ENCODE data around the gene CCDC73.

GRCh38 chr11:32794439-32794838 is at the start of gene CCDC73:
- no peak for TF ChIP-seq NFIC (IDR thresholded peaks at IDR 0.05; ENCODE audit: borderline replicate concordance)
- no peak for TF ChIP-seq RAD21 (IDR thresholded peaks at IDR 0.05; ENCODE audit: low read length)
- no peak for TF ChIP-seq GATA2 (CRISPR knock-in tag; IDR thresholded peaks at IDR 0.05)
- TF ChIP-seq RFX5 (IDR thresholded peaks at IDR 0.05; ENCODE audit: low read length): no peak
- TF ChIP-seq, protein P1, sequence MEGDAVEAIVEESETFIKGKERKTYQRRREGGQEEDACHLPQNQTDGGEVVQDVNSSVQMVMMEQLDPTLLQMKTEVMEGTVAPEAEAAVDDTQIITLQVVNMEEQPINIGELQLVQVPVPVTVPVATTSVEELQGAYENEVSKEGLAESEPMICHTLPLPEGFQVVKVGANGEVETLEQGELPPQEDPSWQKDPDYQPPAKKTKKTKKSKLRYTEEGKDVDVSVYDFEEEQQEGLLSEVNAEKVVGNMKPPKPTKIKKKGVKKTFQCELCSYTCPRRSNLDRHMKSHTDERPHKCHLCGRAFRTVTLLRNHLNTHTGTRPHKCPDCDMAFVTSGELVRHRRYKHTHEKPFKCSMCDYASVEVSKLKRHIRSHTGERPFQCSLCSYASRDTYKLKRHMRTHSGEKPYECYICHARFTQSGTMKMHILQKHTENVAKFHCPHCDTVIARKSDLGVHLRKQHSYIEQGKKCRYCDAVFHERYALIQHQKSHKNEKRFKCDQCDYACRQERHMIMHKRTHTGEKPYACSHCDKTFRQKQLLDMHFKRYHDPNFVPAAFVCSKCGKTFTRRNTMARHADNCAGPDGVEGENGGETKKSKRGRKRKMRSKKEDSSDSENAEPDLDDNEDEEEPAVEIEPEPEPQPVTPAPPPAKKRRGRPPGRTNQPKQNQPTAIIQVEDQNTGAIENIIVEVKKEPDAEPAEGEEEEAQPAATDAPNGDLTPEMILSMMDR (IDR thresholded peaks at IDR 0.05): no peak
- TF ChIP-seq, protein P2, sequence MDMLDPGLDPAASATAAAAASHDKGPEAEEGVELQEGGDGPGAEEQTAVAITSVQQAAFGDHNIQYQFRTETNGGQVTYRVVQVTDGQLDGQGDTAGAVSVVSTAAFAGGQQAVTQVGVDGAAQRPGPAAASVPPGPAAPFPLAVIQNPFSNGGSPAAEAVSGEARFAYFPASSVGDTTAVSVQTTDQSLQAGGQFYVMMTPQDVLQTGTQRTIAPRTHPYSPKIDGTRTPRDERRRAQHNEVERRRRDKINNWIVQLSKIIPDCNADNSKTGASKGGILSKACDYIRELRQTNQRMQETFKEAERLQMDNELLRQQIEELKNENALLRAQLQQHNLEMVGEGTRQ (IDR thresholded peaks at IDR 0.05; ENCODE audit: borderline replicate concordance, low read depth, low read length): no peak
- no peak for TF ChIP-seq POLR2AphosphoS5 (IDR thresholded peaks at IDR 0.05; ENCODE audit: low read depth, low read length)
- TF ChIP-seq EZH2phosphoT487 (IDR thresholded peaks at IDR 0.05; ENCODE audit: borderline replicate concordance, low read depth): no peak
- no peak for TF ChIP-seq SIN3A (IDR thresholded peaks at IDR 0.05; ENCODE audit: borderline replicate concordance, low read depth, low read length)
- no peak for TF ChIP-seq NRF1 (IDR thresholded peaks at IDR 0.05; ENCODE audit: low read depth, low read length)
- TF ChIP-seq, protein P3, sequence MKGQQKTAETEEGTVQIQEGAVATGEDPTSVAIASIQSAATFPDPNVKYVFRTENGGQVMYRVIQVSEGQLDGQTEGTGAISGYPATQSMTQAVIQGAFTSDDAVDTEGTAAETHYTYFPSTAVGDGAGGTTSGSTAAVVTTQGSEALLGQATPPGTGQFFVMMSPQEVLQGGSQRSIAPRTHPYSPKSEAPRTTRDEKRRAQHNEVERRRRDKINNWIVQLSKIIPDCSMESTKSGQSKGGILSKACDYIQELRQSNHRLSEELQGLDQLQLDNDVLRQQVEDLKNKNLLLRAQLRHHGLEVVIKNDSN (IDR thresholded peaks at IDR 0.05; ENCODE audit: borderline replicate concordance, low read depth): no peak
- TF ChIP-seq SMC3 (IDR thresholded peaks at IDR 0.05; ENCODE audit: low read depth, low read length): no peak
- no peak for TF ChIP-seq EP300 (IDR thresholded peaks at IDR 0.05; ENCODE audit: borderline replicate concordance in 1 of 2, low read depth in 1 of 2, low read length in 1 of 2)
- no peak for TF ChIP-seq FOXJ3 (CRISPR knock-in tag; IDR thresholded peaks at IDR 0.05)

Measured in SK-N-SH (cell line).